Midbrain (tissue), 1 donor: ENCODE results near the gene ADGRF3.
A peak's percentile ranks its signal among the peaks of the same experiment; 100 is the strongest.
"Not testable (repeated sequence)": the region's sequence is repeated elsewhere in the genome, so short reads cannot be mapped to it uniquely, and the experiment has no call there.

Experiments
- DNase-seq: peaks from one replicate; lab custom pipeline; 2025; lab: John Stamatoyannopoulos, UW

The ADGRF3 gene

GRCh38 chr2:26351375-26352090, 4.9 kb upstream of the ADGRF3 start:
- no peak for DNase-seq

- DNase-seq = no peak
Observed at GRCh38 chr2:26349690-26350089, 3.1 kb upstream of the ADGRF3 start.

GRCh38 chr2:26347286-26347865, 787 bp upstream of the ADGRF3 start:
- DNase-seq = no peak

GRCh38 chr2:26345545-26346453, 790 bp downstream of the ADGRF3 start, which contains the start of gene SELENOI:
Gene SELENOI (plus strand): TSS chr2:26346143. CDS start chr2:26346233, 90 bp downstream.
- peak; percentile 100 for DNase-seq

- no peak for DNase-seq
Observed at GRCh38 chr2:26345283-26345544, 1.4 kb downstream of the ADGRF3 start.

- no peak for DNase-seq
Observed at GRCh38 chr2:26344581-26345282, 1.9 kb downstream of the ADGRF3 start.

- DNase-seq = no peak
Observed at GRCh38 chr2:26340831-26341230, 5.8 kb downstream of the ADGRF3 start.

- no peak for DNase-seq
Observed at GRCh38 chr2:26337298-26337697, 9.3 kb downstream of the ADGRF3 start.

GRCh38 chr2:26336719-26337118, 9.9 kb downstream of the ADGRF3 start:
- DNase-seq = no peak

GRCh38 chr2:26335231-26335630, 11.4 kb downstream of the ADGRF3 start:
- DNase-seq = no peak

- DNase-seq = no peak
Observed at GRCh38 chr2:26333293-26333692, 13.3 kb downstream of the ADGRF3 start.

- DNase-seq = not testable (repeated sequence)
Observed at GRCh38 chr2:26331321-26331720, 15.3 kb downstream of the ADGRF3 start.

- DNase-seq = no peak
Observed at GRCh38 chr2:26330604-26331003, 16.0 kb downstream of the ADGRF3 start.

- peak; percentile 83 for DNase-seq
Observed at GRCh38 chr2:26330114-26330549, 16.5 kb downstream of the ADGRF3 start.

GRCh38 chr2:26329083-26329482, 17.5 kb downstream of the ADGRF3 start:
- not testable (repeated sequence) for DNase-seq

GRCh38 chr2:26327291-26328272, 19.0 kb downstream of the ADGRF3 start:
- no peak for DNase-seq

GRCh38 chr2:26326514-26326913, 20.1 kb downstream of the ADGRF3 start:
- DNase-seq = no peak

- DNase-seq = no peak
Observed at GRCh38 chr2:26325851-26326250, 20.7 kb downstream of the ADGRF3 start.

GRCh38 chr2:26324903-26325302, 21.7 kb downstream of the ADGRF3 start:
- DNase-seq = no peak

GRCh38 chr2:26324479-26324878, 22.1 kb downstream of the ADGRF3 start:
- not testable (repeated sequence) for DNase-seq

GRCh38 chr2:26318950-26319349, 27.6 kb downstream of the ADGRF3 start:
- DNase-seq = no peak
